Hepatocyte (in vitro differentiated cells): ENCODE results near the gene ANK2. TPM values are rescaled to one million over a fixed set of nuclear protein-coding genes. Genes with fewer than 3 reads are reported as not detected.

Experiments used
- DNase-seq: peaks from one replicate; pipeline ENCODE4 v3.0.0-alpha.2; 2016; ENCODE audit warnings: low spot score
- H2AFZ ChIP-seq: fragments of 200-600 bp; sonication (generic); 2 replicates; pipeline ENCODE4 v1.6.0; 2016; ENCODE audit warnings: antibody characterized with exemption, mild to moderate bottlenecking
- H3K27ac ChIP-seq: fragments of 200-600 bp; sonication (generic); 2 replicates; pipeline ENCODE4 v1.5.1; 2016; ENCODE audit warnings: mild to moderate bottlenecking
- H3K27me3 ChIP-seq: fragments of 200-600 bp; sonication (generic); 2 replicates; pipeline ENCODE4 v1.6.1; 2016
- H3K36me3 ChIP-seq: fragments of 200-600 bp; sonication (generic); replicated peaks from 2 replicates; pipeline ENCODE4 v1.5.1; 2016; ENCODE audit warnings: low read depth; ENCODE audit not compliant: insufficient read depth
- H3K4me1 ChIP-seq: fragments of 200-600 bp; sonication (generic); 2 replicates; pipeline ENCODE4 v1.5.1; 2016; ENCODE audit warnings: mild to moderate bottlenecking, moderate library complexity; ENCODE audit not compliant: insufficient read depth
- H3K4me2 ChIP-seq: fragments of 200-600 bp; sonication (generic); 2 replicates; pipeline ENCODE4 v1.6.0; 2016
- H3K4me3 ChIP-seq: fragments of 200-600 bp; sonication (generic); 2 replicates; pipeline ENCODE4 v1.5.1; 2016; ENCODE audit warnings: mild to moderate bottlenecking
- H3K79me2 ChIP-seq: fragments of 200-600 bp; sonication (generic); 2 replicates; pipeline ENCODE4 v1.6.0; 2017; ENCODE audit warnings: mild to moderate bottlenecking
- H3K9me2 ChIP-seq: fragments of 200-600 bp; sonication (generic); replicated peaks from 2 replicates; pipeline ENCODE4 v1.6.0; 2017; ENCODE audit warnings: mild to moderate bottlenecking; ENCODE audit not compliant: insufficient read depth
- H3K9me3 ChIP-seq: fragments of 200-600 bp; sonication (generic); 2 replicates; pipeline ENCODE4 v1.5.1; 2016; ENCODE audit warnings: low read depth, mild to moderate bottlenecking
- H4K20me1 ChIP-seq: fragments of 200-600 bp; sonication (generic); 2 replicates; pipeline ENCODE4 v1.6.0; 2016; ENCODE audit warnings: mild to moderate bottlenecking; ENCODE audit not compliant: insufficient read depth, poor library complexity, severe bottlenecking
- EZH2 ChIP-seq: fragments of 200-600 bp; sonication (generic); IDR thresholded peaks from 2 replicates; pipeline ENCODE4 v1.6.1; 2016; ENCODE audit warnings: antibody characterized with exemption, mild to moderate bottlenecking, borderline replicate concordance
- EZH2phosphoT487 ChIP-seq: fragments of 200-600 bp; sonication (generic); IDR thresholded peaks from one replicate; pipeline ENCODE4 v1.6.1; 2018; ENCODE audit warnings: antibody characterized with exemption, mild to moderate bottlenecking, low read depth, moderate library complexity; ENCODE audit not compliant: unreplicated experiment, severe bottlenecking
- WGBS: methylation state at CpG from one replicate; pipeline ENCODE4 v1.1.6; 2016; ENCODE audit warnings: low lambda C conversion rate; ENCODE audit errors: missing lambda C conversion rate; 5-methylcytosine and 5-hydroxymethylcytosine counted together
- microRNA counts: library from miRNA; unstranded; fragments of <30 nt; microRNA quantifications from one replicate; lab custom pipeline; 2017
- microRNA-seq: library from miRNA; unstranded; fragments of <30 nt; microRNA quantifications from one replicate; pipeline ENCODE4, GENCODE V29; 2017
- polyA plus RNA-seq: library from polyadenylated mRNA; unstranded; fragments of >200 nt; fragmentation: Nextera tagmentation; extraction: Ambion mirVana; gene quantifications from 2 replicates; pipeline ENCODE4 v1.2.1, GENCODE V29; 2016
- small RNA-seq: library from RNA; depleted of rRNA; stranded (forward); fragments of <200 nt; gene quantifications from one replicate; pipeline ENCODE3, GENCODE V24; 2014
- total RNA-seq: library from RNA; depleted of rRNA; stranded (reverse); fragments of >200 nt; gene quantifications from 2 replicates; pipeline ENCODE4 v1.2.3, GENCODE V29; 2014
- TF ChIP-seq, protein P1 (sequence below): fragments of 200-600 bp; sonication (generic); IDR thresholded peaks from 2 replicates; pipeline ENCODE4 v1.5.1; 2016; ENCODE audit warnings: antibody characterized with exemption, mild to moderate bottlenecking; ENCODE audit not compliant: poor library complexity

ANK2 gene
- total and polyA plus RNA-seq, 2 experiments from 2014 or later = 3.6 to 17.5 TPM

DNA sequence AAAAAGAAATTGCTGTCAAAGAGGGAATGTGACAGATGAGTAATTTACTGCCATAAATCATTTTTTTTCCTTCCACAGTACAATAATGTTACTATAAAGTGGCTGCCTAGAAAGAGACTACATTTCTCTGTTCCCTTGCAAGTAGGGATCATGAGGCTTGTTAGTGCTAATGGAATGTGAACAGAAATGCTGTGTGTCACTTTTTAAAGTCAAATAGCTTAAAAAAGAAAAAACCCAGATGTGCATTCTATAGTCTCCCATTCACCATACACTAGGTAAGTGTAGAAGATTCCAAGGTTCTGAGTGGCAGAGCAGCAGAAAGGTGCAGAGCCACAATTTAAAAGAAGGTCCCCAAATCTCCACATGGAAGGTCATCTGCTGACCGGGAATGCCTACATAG is 383.7 kb downstream of the ANK2 start:
- Histone ChIP-seq H3K4me1 (no peaks in the 10 kb centered on the region), H3K9me3 (no peaks in the 10 kb centered on the region), H3K36me3 (no peaks in the 10 kb centered on the region), H2AFZ (no peak overlapping the region), H3K27ac (no peak overlapping the region), H3K4me2 (no peak overlapping the region), H4K20me1 (no peaks in the 10 kb centered on the region), H3K4me3 (no peak overlapping the region), H3K9me2 (no peaks in the 10 kb centered on the region), H3K79me2 (no peaks in the 10 kb centered on the region), H3K27me3 (no peaks in the 10 kb centered on the region)
- WGBS = 91% methylated on average over 1 of the region's 1 CpG
- DNase-seq = no peak
- no peak for TF ChIP-seq EZH2
- TF ChIP-seq, protein P1, sequence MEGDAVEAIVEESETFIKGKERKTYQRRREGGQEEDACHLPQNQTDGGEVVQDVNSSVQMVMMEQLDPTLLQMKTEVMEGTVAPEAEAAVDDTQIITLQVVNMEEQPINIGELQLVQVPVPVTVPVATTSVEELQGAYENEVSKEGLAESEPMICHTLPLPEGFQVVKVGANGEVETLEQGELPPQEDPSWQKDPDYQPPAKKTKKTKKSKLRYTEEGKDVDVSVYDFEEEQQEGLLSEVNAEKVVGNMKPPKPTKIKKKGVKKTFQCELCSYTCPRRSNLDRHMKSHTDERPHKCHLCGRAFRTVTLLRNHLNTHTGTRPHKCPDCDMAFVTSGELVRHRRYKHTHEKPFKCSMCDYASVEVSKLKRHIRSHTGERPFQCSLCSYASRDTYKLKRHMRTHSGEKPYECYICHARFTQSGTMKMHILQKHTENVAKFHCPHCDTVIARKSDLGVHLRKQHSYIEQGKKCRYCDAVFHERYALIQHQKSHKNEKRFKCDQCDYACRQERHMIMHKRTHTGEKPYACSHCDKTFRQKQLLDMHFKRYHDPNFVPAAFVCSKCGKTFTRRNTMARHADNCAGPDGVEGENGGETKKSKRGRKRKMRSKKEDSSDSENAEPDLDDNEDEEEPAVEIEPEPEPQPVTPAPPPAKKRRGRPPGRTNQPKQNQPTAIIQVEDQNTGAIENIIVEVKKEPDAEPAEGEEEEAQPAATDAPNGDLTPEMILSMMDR = no peak
- TF ChIP-seq EZH2phosphoT487 = no peak

MicroRNAs within 50 kb of the gene (microRNA counts, 767-probe panel; counts per million panel counts)
- microRNA hsa-miR-1243 (lab: Ali Mortazavi, UCI) = not detected

Small RNA genes lying within 50 kb of the gene (microRNA-seq; reads per million reads assigned to microRNA genes)
- gene MIR1243 = 1.3 reads per million
- not detected for gene MIR8082

Small RNA genes lying within 50 kb of the gene (small RNA-seq; reads per million reads assigned to genes)
- gene MIR8082 (not detected), gene RN7SL184P (not detected), gene RNU1-138P (not detected)
